ENCODE data around the gene LIPC.
A peak's percentile ranks its signal among the peaks of the same experiment; 100 is the strongest.

LIPC gene

GRCh38 chr15:58458076-58458475 lies 26.3 kb downstream of the LIPC start:
- no peak for DNase-seq (ENCODE audit: low spot score)

GRCh38 chr15:58459045-58459444 lies 27.3 kb downstream of the LIPC start:
- DNase-seq (ENCODE audit: low spot score), result no peak

GRCh38 chr15:58459560-58459959 lies 27.8 kb downstream of the LIPC start:
- DNase-seq (ENCODE audit: low spot score), result no peak

GRCh38 chr15:58460116-58460790 lies 28.5 kb downstream of the LIPC start:
- DNase-seq (ENCODE audit: low spot score), result no peak

GRCh38 chr15:58460872-58461271 lies 29.1 kb downstream of the LIPC start:
- no peak for DNase-seq (ENCODE audit: low spot score)

- peak; percentile 63 for DNase-seq (ENCODE audit: low spot score)
Measured at GRCh38 chr15:58462547-58462946, 30.8 kb downstream of the LIPC start.

GRCh38 chr15:58462973-58463663 lies 31.3 kb downstream of the LIPC start:
- no peak for DNase-seq (ENCODE audit: low spot score)

- no peak for DNase-seq (ENCODE audit: low spot score)
Measured at GRCh38 chr15:58463815-58464650, 32.2 kb downstream of the LIPC start.

- DNase-seq (ENCODE audit: low spot score), result no peak
Measured at GRCh38 chr15:58465070-58465469, 33.3 kb downstream of the LIPC start.

GRCh38 chr15:58465866-58466517 lies 34.2 kb downstream of the LIPC start:
- DNase-seq (ENCODE audit: low spot score), result no peak

GRCh38 chr15:58466566-58466965 lies 34.8 kb downstream of the LIPC start:
- no peak for DNase-seq (ENCODE audit: low spot score)

- no peak for DNase-seq (ENCODE audit: low spot score)
Measured at GRCh38 chr15:58467121-58467721, 35.4 kb downstream of the LIPC start.

GRCh38 chr15:58467722-58468423 lies 36.1 kb downstream of the LIPC start:
- no peak for DNase-seq (ENCODE audit: low spot score)

- no peak for DNase-seq (ENCODE audit: low spot score)
Measured at GRCh38 chr15:58469432-58470353, 37.9 kb downstream of the LIPC start.

GRCh38 chr15:58471348-58471747 lies 39.6 kb downstream of the LIPC start:
- no peak for DNase-seq (ENCODE audit: low spot score)

- no peak for DNase-seq (ENCODE audit: low spot score)
Measured at GRCh38 chr15:58472221-58472620, 40.4 kb downstream of the LIPC start.

- DNase-seq (ENCODE audit: low spot score), result no peak
Measured at GRCh38 chr15:58472821-58473581, 41.2 kb downstream of the LIPC start.

GRCh38 chr15:58473724-58474123 lies 41.9 kb downstream of the LIPC start:
- no peak for DNase-seq (ENCODE audit: low spot score)

GRCh38 chr15:58474741-58475323 lies 43.0 kb downstream of the LIPC start:
- DNase-seq (ENCODE audit: low spot score), result no peak
